KMS-11 (cell line): ENCODE data around the gene MFN2.

Source experiments
- H2AFZ ChIP-seq: fragments of 200-600 bp; sonication (generic); 2 replicates; pipeline ENCODE4 v1.6.1; 2016; ENCODE audit warnings: antibody characterized with exemption, mixed run types, low read depth
- H3K27ac ChIP-seq: fragments of 200-600 bp; sonication (generic); 2 replicates; pipeline ENCODE4 v1.6.1; 2016; ENCODE audit warnings: mild to moderate bottlenecking, mixed run types
- H3K27me3 ChIP-seq: fragments of 200-600 bp; sonication (generic); 2 replicates; pipeline ENCODE4 v1.6.1; 2017; ENCODE audit warnings: mild to moderate bottlenecking, low read depth, mixed run types, moderate library complexity; ENCODE audit not compliant: insufficient read depth
- H3K36me3 ChIP-seq: fragments of 200-600 bp; sonication (generic); 2 replicates; pipeline ENCODE4 v1.6.1; 2017; ENCODE audit warnings: mild to moderate bottlenecking, mixed run types; ENCODE audit not compliant: insufficient read depth
- H3K4me1 ChIP-seq: fragments of 200-600 bp; sonication (generic); 2 replicates; pipeline ENCODE4 v1.6.1; 2016; ENCODE audit warnings: mild to moderate bottlenecking, low read depth, mixed run types; ENCODE audit not compliant: poor library complexity, severe bottlenecking
- H3K4me2 ChIP-seq: fragments of 200-600 bp; sonication (generic); 2 replicates; pipeline ENCODE4 v1.7.0; 2016; ENCODE audit warnings: mild to moderate bottlenecking, mixed run types
- H3K4me3 ChIP-seq: fragments of 200-600 bp; sonication (generic); IDR thresholded peaks from 2 replicates; pipeline ENCODE4 v1.6.1; 2017; ENCODE audit warnings: low read depth, low read length, mixed read lengths; ENCODE audit not compliant: insufficient read depth
- H3K79me2 ChIP-seq: fragments of 200-600 bp; sonication (generic); 2 replicates; pipeline ENCODE4 v1.6.1; 2016; ENCODE audit warnings: low read depth, mixed run types; ENCODE audit not compliant: insufficient read depth
- H3K9ac ChIP-seq: fragments of 200-600 bp; sonication (generic); 2 replicates; pipeline ENCODE4 v1.6.1; 2016; ENCODE audit warnings: mild to moderate bottlenecking, mixed run types
- H4K20me1 ChIP-seq: fragments of 200-600 bp; sonication (generic); 2 replicates; pipeline ENCODE4 v1.6.1; 2016; ENCODE audit warnings: mild to moderate bottlenecking, mixed run types; ENCODE audit not compliant: insufficient read depth
- CTCF ChIP-seq: fragments of 200-600 bp; sonication (generic); conservative IDR thresholded peaks from 2 replicates; pipeline ENCODE4 v1.6.1; 2017; ENCODE audit warnings: low read depth, mild to moderate bottlenecking, antibody characterized with exemption, low read length, moderate library complexity, mixed read lengths

The MFN2 gene

GRCh38 chr1:12059722-12060464, 79.6 kb downstream of the MFN2 start:
- Histone ChIP-seq H3K27ac (no peak overlapping the region), H3K4me2 (no peak overlapping the region; the same call in 1 of the 2 replicates), H3K27me3 (peaks cover 11% of the 10 kb centered on the region; the same call in 1 of the 2 replicates), H4K20me1 (no peaks in the 10 kb centered on the region), H3K36me3 (no peaks in the 10 kb centered on the region), H3K79me2 (no peaks in the 10 kb centered on the region), H3K4me1 (peaks cover 20% of the 10 kb centered on the region), H3K9ac (no peak overlapping the region), H3K4me3 (no peak overlapping the region), H2AFZ (no peak overlapping the region)
- TF ChIP-seq CTCF, result no peak

- Histone ChIP-seq H3K79me2 (no peaks in the 10 kb centered on the region), H3K4me1 (peaks cover 20% of the 10 kb centered on the region), H4K20me1 (no peaks in the 10 kb centered on the region)
These were observed 80.3 kb downstream of the MFN2 start for GRCh38 chr1:12060500-12060899.

More at GRCh38 chr1:12060500-12060899, 80.3 kb downstream of the MFN2 start:
- Histone ChIP-seq H2AFZ (no peak overlapping the region), H3K9ac (no peak overlapping the region), H3K4me2 (no peak overlapping the region), H3K4me3 (no peak overlapping the region), H3K36me3 (no peaks in the 10 kb centered on the region), H3K27ac (no peak overlapping the region), H3K27me3 (peaks cover 17% of the 10 kb centered on the region; the same call in 1 of the 2 replicates)
- TF ChIP-seq CTCF, result no peak
